Frontal cortex (tissue), 4 donors: ENCODE measurements around the gene CUBN. TPM values are rescaled to one million over a fixed set of nuclear protein-coding genes. Genes with fewer than 3 reads are reported as not detected.
"Not testable (repeated sequence)": the region's sequence is repeated elsewhere in the genome, so short reads cannot be mapped to it uniquely, and the experiment has no call there.

ENCODE experiments used
- DNase-seq, 2 donors: peaks; one replicate each; pipeline ENCODE4 v3.0.0; 2012; ENCODE audit warnings: low spot score in 2 of 2
- FAIRE-seq: peaks from 2 replicates; lab custom pipeline; 2012; peaks lifted over from hg19 to GRCh38; lab: Jason Lieb, UNC
- total RNA-seq: library from RNA; depleted of rRNA; stranded (reverse); fragments of >200 nt; gene quantifications from one replicate; pipeline ENCODE4 v1.2.3, GENCODE V29; 2014
- donor health status: control.
- donor health status: control.
- donor health status: control.

Gene CUBN
- total RNA-seq, 1 donor from 2014 or later, result 1.2 TPM

GRCh38 chr10:16856092-16856491, 273.5 kb downstream of the CUBN start:
- no peak for FAIRE-seq
- no peak for DNase-seq

DNA sequence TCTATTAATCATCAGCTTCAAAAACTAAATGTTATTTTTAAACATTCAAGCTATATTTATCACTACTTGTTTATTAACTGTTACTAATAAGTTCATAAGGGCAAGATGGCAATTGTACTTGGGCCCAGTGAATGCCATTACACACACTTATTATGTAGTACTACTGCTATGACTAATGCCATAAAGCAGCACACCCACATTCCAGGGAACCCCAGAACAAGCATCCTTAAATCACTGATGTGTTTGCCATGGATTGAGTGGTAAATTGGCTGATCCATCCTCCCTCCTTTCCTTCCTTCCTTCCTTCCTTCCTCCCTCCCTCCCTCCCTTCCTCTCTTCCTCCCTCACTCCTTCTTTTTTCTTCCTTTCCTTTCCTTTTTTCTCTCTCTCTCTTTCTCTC, 275.0 kb downstream of the CUBN start:
- DNase-seq (no peak), FAIRE-seq (no peak)

GRCh38 chr10:16853809-16854208, 275.8 kb downstream of the CUBN start:
- DNase-seq (no peak), FAIRE-seq (no peak)

DNA sequence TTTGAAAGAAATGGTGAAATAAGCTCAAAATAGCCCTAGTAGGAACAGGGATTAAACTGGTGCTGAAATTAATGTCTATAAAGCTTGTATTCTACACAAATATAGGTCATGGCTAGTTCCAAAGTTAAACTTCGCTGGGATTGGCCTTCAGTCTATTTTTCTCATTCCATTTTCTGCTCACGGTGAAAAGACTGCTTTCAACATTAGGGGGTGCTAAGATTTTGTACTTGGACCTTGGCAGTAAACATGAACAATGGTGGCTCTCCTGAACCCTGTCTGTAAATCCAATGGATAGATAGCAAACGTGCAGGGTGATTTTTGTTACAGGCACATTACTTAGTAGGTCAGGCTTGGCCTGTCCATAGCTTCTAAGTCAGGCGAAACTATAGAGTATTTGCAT, 276.4 kb downstream of the CUBN start:
- FAIRE-seq (no peak), DNase-seq (no peak)

- FAIRE-seq (no peak), DNase-seq (no peak)
Observed at GRCh38 chr10:16852624-16853023, 277.0 kb downstream of the CUBN start.

DNA sequence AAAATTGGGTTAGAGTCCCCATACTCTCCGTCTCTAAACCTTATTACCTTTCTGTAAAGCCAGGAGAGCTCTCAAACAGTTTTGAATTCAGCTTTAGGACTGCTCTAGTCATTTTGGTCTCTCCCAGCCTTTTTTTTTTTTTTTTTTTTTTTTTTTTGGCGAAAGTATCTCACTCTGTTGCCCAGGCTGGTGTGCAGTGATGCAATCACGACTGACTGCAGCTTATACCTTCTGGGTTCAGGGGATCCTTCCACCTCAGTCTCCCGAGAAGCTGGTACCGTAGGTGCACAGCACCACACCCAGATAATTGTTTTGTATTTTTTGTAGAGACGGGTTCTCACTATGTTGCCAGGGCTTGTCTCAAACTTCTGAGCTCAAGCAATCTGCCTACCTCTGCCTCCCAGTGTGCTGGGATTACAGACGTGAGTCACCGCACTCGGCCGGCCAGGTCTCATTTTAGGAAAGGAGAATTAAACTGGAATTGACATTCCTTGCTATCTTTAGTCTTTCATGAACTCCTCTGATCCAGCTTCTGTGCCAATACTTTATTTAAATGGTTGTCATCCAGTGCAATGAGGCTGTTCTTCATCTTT, 281.0 kb downstream of the CUBN start:
- FAIRE-seq (no peak), DNase-seq (no peak)

DNA sequence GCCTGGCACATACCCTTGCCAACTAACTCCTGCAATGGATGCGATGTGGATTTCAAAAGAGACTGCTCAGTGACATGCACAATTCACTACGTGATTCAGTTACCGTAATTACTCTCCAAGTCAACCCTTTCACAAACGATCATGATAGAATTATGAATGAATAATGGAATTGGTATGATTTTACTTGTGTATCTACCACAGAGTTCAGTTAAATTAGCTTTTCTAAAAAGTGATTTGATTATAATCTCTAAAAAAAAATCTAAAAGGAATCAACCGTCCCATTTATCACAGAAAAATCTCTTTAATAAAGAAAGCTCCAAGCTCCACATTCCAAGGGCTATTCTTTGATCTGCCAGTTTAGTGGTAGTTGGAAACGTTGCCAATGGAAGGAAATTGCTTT, 282.0 kb downstream of the CUBN start:
- no peak for FAIRE-seq
- DNase-seq, result no peak

- FAIRE-seq (no peak), DNase-seq (no peak)
Observed at GRCh38 chr10:16845248-16845647, 284.4 kb downstream of the CUBN start.

- peak; percentile 75 for FAIRE-seq
Observed at GRCh38 chr10:16843252-16843870, 286.2 kb downstream of the CUBN start.

DNA sequence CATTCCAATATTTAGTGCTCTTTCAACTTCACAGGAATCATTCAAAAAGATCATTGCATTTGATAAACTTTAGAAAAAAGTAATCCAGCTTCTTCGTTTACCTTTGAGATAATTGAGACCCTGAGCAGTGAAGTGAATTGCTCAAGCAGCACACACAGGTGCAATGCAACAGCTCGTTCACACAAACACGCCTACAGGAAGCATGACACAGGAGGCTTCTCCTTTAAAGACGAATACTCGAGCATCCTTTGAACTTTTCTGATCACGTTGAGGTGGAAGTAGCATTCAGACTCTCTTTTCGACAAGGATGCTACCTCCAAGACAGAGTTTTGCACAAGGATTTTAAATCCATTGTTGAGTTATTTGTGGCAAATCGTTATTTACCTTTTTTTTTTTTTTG, 294.4 kb downstream of the CUBN start:
- DNase-seq, result no peak
- FAIRE-seq, result no peak

More at GRCh38 chr10:16843252-16843870, 286.2 kb downstream of the CUBN start:
- peak; percentile 5 to 37 for DNase-seq

GRCh38 chr10:16832351-16833080, 297.1 kb downstream of the CUBN start:
- no peak for FAIRE-seq
- DNase-seq, result peak in 1 of 2 donors; percentile 29

GRCh38 chr10:16828701-16829175, 300.9 kb downstream of the CUBN start:
- FAIRE-seq (no peak), DNase-seq (no peak)

DNA sequence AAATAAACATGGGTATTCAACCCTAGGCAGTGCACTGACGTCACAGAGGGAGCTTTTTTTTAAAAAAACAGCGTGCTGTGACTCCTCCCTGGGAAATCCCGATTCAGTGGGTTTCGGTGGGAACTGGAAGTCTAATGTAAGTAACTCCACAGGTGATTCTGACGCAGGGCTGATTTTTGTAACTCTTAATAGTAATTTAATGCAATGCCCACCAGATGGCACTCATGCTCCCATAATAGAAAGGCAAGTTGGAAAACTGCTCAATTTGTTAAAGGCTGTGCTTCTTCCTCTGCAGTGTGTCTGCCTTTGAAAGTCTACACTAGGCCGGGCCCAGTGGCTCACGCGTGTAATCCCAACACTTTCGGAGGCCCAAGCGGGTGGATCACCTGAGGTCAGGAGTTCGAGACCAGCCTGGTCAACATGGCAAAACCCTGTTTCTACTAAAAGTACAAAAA, 301.5 kb downstream of the CUBN start:
- peak; percentile 62 for FAIRE-seq
- DNase-seq, result peak in 1 of 2 donors; percentile 18

GRCh38 chr10:16827474-16827873, 302.1 kb downstream of the CUBN start:
- not testable (repeated sequence) for FAIRE-seq, DNase-seq

DNA sequence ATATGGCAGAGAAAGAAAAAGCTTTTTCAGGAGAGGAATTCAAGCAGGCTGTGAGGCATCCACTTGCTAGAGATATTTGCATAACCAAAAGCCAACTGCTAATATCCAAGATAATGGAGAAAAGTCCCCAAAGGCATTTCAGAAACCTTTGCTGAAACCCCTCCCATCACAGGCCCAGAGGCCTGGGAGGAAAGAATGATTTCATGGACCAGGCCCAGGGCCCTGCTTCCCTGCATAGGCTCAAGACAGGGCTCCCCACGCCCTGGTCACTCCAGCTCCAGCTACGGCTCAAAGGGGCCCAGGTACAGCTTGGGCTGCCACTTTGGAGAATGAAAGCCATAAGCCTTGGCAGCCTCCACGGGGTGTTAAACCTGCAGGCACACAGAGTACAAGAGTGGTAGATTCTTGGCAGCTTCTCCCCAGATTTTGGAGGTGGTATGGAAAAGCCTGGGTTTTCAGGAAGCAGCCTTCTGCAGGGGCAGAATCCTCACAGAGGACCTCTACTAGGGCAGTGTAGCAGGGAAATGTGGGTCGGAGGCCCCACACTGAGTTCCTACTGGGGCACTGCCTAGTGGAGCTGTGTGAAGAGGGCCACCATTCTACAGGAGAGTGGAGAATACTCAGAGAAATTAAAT, 306.8 kb downstream of the CUBN start:
- DNase-seq, result no peak
- no peak for FAIRE-seq

- FAIRE-seq (no peak), DNase-seq (no peak)
Observed at GRCh38 chr10:16822027-16822426, 307.6 kb downstream of the CUBN start.

- DNase-seq (no peak), FAIRE-seq (no peak)
Observed at GRCh38 chr10:16820421-16820820, 309.2 kb downstream of the CUBN start.

GRCh38 chr10:16820018-16820417, 309.6 kb downstream of the CUBN start:
- FAIRE-seq (no peak), DNase-seq (no peak)

GRCh38 chr10:16819436-16819835, 310.2 kb downstream of the CUBN start:
- FAIRE-seq, result no peak
- no peak for DNase-seq

DNA sequence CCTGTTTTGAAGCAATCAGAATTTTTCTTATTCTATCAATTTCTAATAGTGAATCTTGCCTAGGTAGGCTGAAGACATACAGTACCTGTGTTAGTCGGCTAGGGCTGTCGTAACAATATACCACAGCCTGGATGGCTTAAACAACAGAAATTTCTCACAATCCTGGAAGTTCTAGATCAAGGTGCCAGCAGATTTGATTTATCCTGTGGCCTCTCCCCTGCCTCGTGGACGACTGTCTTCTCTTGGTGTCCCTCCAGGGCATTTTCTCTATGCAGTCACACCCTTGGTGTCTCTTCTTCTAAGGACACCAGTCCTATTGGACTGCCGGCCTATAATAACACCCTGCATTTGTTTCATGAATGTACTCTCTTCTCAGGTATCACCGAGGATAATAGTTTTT, 310.6 kb downstream of the CUBN start:
- DNase-seq, result no peak
- FAIRE-seq, result no peak
